ENCODE data around the gene SRSF7.

The SRSF7 gene

DNA sequence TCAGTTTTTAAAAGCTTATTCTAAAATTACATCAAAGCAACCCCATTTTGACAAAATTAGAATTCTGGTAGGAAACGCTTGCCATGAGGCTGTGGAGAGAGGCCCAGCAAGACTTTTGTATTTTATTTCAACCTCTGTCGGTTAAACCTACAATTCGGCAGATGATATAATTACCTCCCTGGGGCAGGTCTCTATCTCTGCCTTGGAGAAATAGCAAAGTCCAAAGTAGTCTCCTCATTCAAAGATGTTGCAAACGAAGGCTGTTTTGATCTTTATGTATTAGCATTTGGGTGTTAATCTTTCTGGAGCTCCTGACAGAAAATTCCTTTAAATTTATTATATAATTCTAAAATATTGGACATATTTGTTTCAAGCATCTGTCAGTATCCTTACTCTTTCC lies 49.6 kb downstream of the SRSF7 start:
- DNase-seq (ENCODE audit: low read depth), result no peak

DNA sequence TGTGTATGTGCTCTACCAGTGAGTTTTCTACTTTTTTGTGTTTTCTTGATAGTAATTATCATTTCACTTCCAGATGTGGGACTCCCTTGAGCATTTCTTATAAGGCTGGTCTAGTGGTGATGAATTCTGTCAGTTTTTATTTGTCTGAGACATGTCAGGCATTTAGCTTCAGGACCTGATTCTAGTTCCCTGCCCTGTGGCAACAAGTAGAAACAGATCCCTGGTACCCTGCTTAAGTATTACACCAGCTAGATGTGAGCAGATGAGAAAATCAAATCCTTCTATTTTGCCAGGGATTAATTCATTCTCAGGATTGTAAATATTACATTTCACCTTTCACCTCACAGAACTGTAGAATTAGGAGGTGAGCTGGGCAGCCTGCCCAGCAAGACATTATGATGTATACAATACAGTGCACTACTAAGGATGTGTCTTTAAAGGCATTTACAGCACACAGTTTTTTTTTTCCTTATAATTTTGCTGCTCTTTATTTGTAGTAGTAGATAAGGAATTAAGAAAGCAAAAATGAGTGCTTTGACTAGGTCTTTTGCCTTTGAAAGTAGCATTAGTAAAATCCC lies 50.2 kb downstream of the SRSF7 start:
- DNase-seq (ENCODE audit: low read depth), result no peak

DNA sequence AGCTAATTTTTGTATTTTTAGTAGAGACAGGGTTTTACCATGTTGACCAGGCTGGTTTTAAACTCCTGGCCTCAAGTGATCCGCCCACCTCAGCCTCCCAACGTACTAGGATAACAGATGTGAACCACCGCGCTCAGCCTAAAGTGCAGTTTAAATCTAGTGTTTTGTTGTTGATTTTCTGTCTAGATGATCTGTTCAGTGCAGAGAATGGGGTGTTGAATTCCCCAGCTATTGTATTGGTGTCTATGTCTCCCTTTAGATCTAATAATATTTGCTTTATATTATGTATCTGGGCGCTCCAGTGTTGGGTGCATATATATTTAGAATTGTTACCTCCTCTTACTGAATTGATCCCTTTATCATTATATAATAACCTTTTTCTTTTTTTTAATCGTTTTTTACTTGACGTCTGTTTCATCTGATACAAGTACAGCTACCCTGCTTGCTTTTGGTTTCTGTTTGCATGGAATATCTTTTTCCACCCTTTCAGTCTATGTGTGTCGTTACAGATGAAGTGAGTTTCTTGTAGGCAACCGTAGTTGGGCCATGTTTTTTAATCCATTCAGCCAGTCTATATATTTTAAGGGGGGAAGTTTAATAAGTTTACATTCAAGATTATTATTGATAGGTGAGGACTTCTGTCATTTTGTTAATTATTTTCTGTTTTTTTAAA lies 50.9 kb downstream of the SRSF7 start:
- DNase-seq (ENCODE audit: low read depth), result no peak

DNA sequence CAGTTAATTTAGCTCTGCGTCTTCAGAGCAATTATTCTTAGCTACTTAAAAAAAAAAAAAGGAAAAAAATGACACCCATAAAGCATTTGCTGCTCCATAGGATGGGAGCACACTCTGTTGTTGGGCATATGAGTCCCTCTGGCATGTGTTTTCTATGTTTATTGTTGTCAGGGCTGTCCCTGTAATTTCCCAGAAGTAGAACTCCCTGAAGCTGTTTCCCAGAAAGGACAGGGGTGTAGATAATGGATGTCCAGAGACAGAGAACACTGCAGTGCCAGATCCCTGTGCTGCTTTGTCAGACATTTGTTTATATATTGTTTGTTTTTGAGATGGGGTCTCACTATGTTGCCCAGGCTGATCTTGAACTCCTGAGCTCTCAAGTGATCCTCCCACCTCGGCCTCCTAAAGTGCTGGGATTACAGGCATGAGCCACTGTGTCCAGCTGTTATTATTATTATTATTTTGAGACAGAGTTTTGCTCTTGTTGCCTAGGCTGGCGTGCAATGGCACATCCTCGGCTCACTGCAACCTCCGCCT lies 52.6 kb downstream of the SRSF7 start:
- DNase-seq (ENCODE audit: low read depth), result no peak

DNA sequence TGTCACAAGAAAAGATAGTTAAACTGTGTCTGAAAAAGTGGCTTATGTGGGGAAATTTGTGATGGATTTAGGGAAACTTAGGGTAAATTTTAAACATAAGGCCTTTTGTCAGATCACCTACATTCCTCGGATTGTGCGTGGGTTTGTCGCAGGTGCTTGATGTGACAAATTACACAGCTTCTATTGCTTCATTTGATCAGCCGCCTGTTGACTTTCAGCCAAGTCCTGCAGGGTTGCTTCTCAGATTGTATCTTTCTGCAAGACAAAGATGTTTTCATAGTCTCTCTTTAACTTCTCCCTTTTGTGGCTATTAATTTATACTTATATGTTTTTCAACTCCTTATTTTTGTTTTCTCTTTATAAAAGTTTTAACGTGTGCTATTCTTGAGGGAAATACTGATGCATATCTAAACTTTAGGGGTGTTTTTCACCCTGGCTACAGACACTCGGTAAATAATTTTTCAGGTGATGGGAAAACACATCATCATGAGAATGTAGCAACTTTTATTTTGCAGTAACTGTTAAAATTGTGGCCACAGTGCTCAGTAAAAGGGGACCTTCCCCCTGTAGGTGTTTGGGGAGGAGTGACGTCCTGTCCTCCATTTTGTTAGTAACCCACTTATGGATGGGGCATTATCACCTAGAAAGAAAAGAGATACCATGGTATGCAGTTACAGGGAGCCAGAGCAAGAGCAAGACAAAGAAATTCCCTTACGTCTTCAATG lies 53.9 kb downstream of the SRSF7 start:
- no peak for DNase-seq (ENCODE audit: low read depth)

Data from CMK (cell line).